Adipocyte (in vitro differentiated cells): ENCODE measurements around the gene SPECC1.
A peak's percentile ranks its signal among the peaks of the same experiment; 100 is the strongest.

Experiments
- DNase-seq: peaks from one replicate; pipeline ENCODE4 v3.0.0-alpha.2; 2015; ENCODE audit warnings: low read depth
- H3K27me3 ChIP-seq: replicated peaks from 2 replicates; pipeline ENCODE4 v1.7.0; 2013; ENCODE audit warnings: mild to moderate bottlenecking, low read length, moderate library complexity; ENCODE audit not compliant: control insufficient read depth, insufficient read depth
- H3K36me3 ChIP-seq: 2 replicates; pipeline ENCODE4 v1.7.0; 2013; ENCODE audit warnings: low read length, mild to moderate bottlenecking, moderate library complexity; ENCODE audit not compliant: control insufficient read depth, insufficient read depth, severe bottlenecking
- H3K4me1 ChIP-seq: 2 replicates; pipeline ENCODE4 v1.7.0; 2013; ENCODE audit warnings: mild to moderate bottlenecking, low read length, moderate library complexity; ENCODE audit not compliant: control insufficient read depth, insufficient read depth
- H3K4me3 ChIP-seq: 2 replicates; pipeline ENCODE4 v1.7.0; 2013; ENCODE audit warnings: mild to moderate bottlenecking, low read length, moderate library complexity
- H3K9ac ChIP-seq: 2 replicates; pipeline ENCODE4 v1.7.0; 2013; ENCODE audit warnings: mild to moderate bottlenecking, low read length, moderate library complexity
- H3K9me3 ChIP-seq: 2 replicates; pipeline ENCODE4 v1.7.0; 2013; ENCODE audit warnings: mild to moderate bottlenecking, low read length, moderate library complexity; ENCODE audit not compliant: control insufficient read depth

SPECC1 gene

DNA sequence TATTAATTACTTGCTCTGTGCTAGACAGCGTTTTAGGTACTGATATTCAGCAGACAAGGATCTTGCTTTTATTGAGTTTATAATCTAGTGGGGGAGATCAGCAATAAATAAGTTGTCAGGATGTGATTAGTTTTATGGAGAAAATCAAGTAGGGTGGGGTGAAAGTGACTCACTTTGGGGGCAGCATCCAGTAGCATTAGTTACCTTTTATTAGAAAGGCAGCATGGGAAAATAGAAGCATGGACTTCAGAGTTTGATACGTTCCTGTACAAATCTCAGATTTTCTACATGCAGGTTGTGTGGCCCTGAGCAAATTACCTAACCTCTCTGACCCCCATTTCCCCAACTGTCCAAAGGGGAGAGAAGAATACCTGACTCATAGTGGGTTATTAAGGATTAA is 42.5 kb downstream of the SPECC1 start:
- Histone ChIP-seq H3K9ac (no peak overlapping the region), H3K4me1 (no peaks in the 10 kb centered on the region), H3K4me3 (no peak overlapping the region), H3K27me3 (no peaks in the 10 kb centered on the region), H3K36me3 (no peaks in the 10 kb centered on the region), H3K9me3 (peaks cover 12% of the 10 kb centered on the region)
- DNase-seq: no peak

DNA sequence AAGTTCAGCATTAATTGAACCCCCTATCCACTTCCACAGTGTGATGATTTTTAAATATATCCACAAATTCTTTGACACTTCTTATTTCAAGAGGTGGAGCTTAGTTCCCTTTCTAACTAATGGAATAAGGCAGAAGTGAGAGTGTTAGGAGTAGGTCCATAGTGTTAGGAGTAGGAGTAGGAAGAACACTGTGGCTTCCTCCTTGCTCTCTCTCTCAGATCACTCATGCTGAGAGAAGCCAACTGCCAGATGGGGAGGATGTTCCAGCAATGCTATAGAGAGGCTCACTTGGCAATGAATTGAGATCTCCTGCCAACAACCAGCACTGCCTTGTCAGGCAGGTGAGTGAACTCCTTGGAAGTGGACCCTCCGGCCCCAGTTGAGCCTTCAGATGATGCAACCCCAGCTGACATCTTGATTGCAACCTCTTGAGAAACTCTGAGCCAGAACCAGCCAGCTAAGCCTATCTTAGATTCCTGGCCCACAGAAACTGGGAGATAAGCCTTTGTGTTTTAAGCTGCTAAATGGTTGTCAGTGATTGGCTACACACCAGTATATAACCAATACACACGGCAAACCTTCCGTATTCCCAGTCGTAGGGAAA is 44.3 kb downstream of the SPECC1 start:
- Histone ChIP-seq H3K4me3 (no peak overlapping the region), H3K9me3 (peaks cover 8% of the 10 kb centered on the region)
- no peak for DNase-seq

DNA sequence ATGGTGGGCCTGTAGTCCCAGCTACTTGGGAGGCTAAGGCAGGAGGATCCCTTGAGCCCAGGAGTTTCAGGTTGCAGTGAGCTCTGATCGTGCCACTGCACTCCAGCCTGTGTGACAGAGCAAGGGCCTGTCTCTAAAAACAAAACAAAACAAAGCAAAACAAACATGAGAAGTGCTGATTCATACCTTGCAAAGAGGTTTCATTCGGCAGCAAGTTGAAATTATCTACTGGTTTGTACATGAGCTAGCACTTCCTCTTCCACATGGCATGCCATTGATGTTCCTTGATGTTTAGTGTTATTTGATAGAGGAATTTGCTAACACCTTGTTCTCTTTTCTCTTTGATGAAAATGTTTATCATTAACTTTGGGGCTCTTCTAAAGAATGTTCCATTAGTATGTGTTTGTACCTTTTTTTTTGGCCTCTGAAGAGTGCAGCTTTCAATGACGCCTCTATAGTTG is 50.6 kb downstream of the SPECC1 start:
- peak; percentile 11 for DNase-seq
- Histone ChIP-seq H3K4me1 (peaks cover 28% of the 10 kb centered on the region), H3K9me3 (no peaks in the 10 kb centered on the region), H3K4me3 (no peak overlapping the region), H3K9ac (no peak overlapping the region), H3K27me3 (no peaks in the 10 kb centered on the region), H3K36me3 (no peaks in the 10 kb centered on the region)

More for the DNA sequence above, 44.3 kb downstream of the SPECC1 start:
- Histone ChIP-seq H3K27me3 (no peaks in the 10 kb centered on the region), H3K36me3 (no peaks in the 10 kb centered on the region), H3K9ac (no peak overlapping the region), H3K4me1 (no peaks in the 10 kb centered on the region)

GRCh38 chr17:20063665-20064648 is 54.8 kb downstream of the SPECC1 start:
- Histone ChIP-seq H3K27me3 (no peaks in the 10 kb centered on the region), H3K9me3 (no peaks in the 10 kb centered on the region), H3K36me3 (no peaks in the 10 kb centered on the region), H3K9ac (peak overlapping the region; percentile 76), H3K4me3 (peak overlapping the region; percentile 49), H3K4me1 (peaks cover 50% of the 10 kb centered on the region)
- DNase-seq: peak; percentile 96

GRCh38 chr17:20066253-20066652 is 57.1 kb downstream of the SPECC1 start:
- Histone ChIP-seq H3K9ac (peak overlapping the region; percentile 62), H3K9me3 (no peaks in the 10 kb centered on the region), H3K4me1 (peaks cover 49% of the 10 kb centered on the region), H3K4me3 (peak overlapping the region; percentile 49), H3K36me3 (no peaks in the 10 kb centered on the region), H3K27me3 (no peaks in the 10 kb centered on the region)
- peak; percentile 85 for DNase-seq

GRCh38 chr17:20067711-20068110 is 58.6 kb downstream of the SPECC1 start:
- DNase-seq: no peak
- H3K27me3 ChIP-seq: no peaks in the 10 kb centered on the region
- H3K9me3 ChIP-seq: no peaks in the 10 kb centered on the region
- no peaks in the 10 kb centered on the region for H3K36me3 ChIP-seq
- H3K9ac ChIP-seq: no peak overlapping the region
- peaks cover 40% of the 10 kb centered on the region for H3K4me1 ChIP-seq
- H3K4me3 ChIP-seq: no peak overlapping the region

DNA sequence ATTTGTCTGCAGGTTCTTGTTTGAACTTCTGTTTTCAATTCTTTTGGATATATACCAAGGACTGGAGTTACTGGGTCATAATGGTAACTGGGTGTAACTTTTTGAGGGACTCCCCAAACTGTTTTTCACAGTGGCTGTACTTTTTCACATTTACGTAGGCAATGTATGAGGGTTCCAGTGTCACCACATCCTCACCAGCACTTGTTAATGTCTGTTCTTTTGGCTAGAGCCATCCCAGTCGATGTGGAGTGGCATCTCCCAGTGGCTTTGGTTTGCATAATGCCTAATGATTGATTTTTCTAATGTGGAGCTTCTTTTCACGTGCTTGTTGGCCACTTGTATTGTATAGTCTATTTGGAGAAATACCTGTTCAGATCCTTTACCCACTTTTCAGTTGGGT is 59.3 kb downstream of the SPECC1 start:
- no peaks in the 10 kb centered on the region for H3K9me3 ChIP-seq
- no peaks in the 10 kb centered on the region for H3K36me3 ChIP-seq
- no peaks in the 10 kb centered on the region for H3K27me3 ChIP-seq
- no peak overlapping the region for H3K9ac ChIP-seq
- H3K4me3 ChIP-seq: no peak overlapping the region
- DNase-seq: no peak
- peaks cover 38% of the 10 kb centered on the region for H3K4me1 ChIP-seq

GRCh38 chr17:20071824-20072691 is 62.9 kb downstream of the SPECC1 start:
- H3K9ac ChIP-seq: no peak overlapping the region
- no peaks in the 10 kb centered on the region for H3K36me3 ChIP-seq
- H3K27me3 ChIP-seq: no peaks in the 10 kb centered on the region
- H3K4me1 ChIP-seq: peaks cover 27% of the 10 kb centered on the region
- DNase-seq: no peak
- H3K4me3 ChIP-seq: no peak overlapping the region
- no peaks in the 10 kb centered on the region for H3K9me3 ChIP-seq

- Histone ChIP-seq H3K36me3 (no peaks in the 10 kb centered on the region), H3K9me3 (no peaks in the 10 kb centered on the region), H3K9ac (no peak overlapping the region), H3K27me3 (no peaks in the 10 kb centered on the region), H3K4me1 (peaks cover 33% of the 10 kb centered on the region), H3K4me3 (no peak overlapping the region)
- no peak for DNase-seq
Observed at GRCh38 chr17:20072692-20072992, 63.5 kb downstream of the SPECC1 start.

DNA sequence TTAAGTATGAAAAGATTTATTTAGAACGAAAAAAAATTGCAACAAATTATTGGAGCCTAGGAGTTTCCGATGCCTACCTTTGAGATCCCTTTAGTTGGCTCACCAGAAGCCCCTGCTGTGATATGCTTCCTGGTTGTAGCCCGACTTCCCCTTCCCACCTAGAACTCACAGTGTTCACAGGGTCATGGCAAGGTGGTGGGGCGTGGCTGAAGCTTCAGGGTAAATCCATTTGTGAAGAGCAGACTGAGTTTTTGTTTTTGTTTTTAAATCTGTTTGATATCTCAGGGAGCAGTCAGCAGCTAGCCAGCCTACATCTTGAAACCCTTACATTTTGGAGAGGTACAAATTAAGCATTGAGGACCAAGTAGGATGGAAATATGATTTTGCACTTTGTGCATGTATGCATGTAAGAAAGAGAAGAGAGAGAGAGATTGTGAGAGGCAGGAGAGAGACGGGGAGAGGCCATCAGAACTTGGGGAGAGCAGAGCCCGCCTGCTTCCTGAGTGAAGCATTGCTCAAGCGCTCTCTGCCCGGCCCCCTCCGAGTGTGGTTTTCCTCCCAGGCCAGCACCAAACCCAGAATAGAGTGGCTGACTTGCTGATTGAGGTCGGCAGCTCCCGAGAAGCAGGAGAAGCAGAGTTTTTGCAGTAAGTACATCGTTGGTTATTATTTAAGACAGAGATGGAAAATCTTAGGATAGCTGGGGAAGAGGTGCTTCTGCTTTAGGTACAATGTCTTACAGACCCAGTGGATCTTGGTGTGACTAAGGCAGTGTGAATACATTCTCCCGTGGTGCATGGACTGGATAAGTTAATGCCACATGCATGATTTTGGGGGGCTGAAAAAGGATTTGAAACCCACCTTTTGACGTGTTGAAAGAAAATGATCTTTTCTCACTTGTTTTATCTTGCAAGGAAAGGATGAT is 64.2 kb downstream of the SPECC1 start:
- Histone ChIP-seq H3K9me3 (no peaks in the 10 kb centered on the region), H3K36me3 (no peaks in the 10 kb centered on the region), H3K27me3 (no peaks in the 10 kb centered on the region), H3K4me1 (peaks cover 33% of the 10 kb centered on the region), H3K4me3 (peak overlapping the region; percentile 77), H3K9ac (peak overlapping the region; percentile 82)
- peak; percentile 41 for DNase-seq
